Measurements from ENCODE around the gene GNAS.

DNA sequence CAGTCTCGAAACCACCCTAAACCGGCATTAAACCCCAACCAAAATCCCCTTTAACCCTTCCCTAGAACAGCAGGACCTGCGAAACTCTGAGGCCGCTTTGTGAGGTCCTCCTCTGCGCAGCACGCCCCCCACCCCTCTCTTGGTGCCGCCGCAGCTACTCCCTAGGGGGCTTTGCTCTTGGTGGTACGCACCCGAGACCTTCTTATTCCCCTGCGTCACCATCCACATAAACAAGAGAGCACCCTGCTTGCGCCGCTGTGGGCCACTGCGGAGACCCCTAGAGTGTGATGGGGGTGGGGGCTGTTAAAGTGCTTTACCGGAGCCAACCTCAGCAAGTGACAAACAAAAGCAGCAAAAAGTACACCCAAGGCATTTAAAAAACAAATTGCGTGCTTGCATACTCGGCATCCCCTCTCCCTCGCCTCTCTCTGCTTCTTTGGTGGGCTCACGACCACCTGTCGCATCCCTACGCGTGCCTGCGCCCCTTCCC is 502 bp upstream of the GNAS start:
- TF ChIP-seq ZNF274 (IDR thresholded peaks at IDR 0.05; ENCODE audit: low read depth, low read length) = no peak
- TF ChIP-seq YY1 (IDR thresholded peaks at IDR 0.05; ENCODE audit: insufficient read depth, insufficient read length) = no peak

Data from NT2/D1 (cell line).